H1 (cell line): ENCODE results near the gene ENO3. TPM values are rescaled to one million over a fixed set of nuclear protein-coding genes. Genes with fewer than 3 reads are reported as not detected.
A peak's percentile ranks its signal among the peaks of the same experiment; 100 is the strongest.

Source experiments
- CTCF ChIA-PET: fragments of 300-600 bp; sonication (Branson Sonifier 250); formaldehyde crosslinking; loops from one replicate; lab custom pipeline; 2021; ENCODE audit not compliant: partially characterized antibody; lab: Charles Lee
- POLR2A ChIA-PET: fragments of 300-600 bp; sonication (Branson Sonifier 250); formaldehyde crosslinking; loops from one replicate; lab custom pipeline; 2021; ENCODE audit warnings: inconsistent platforms; ENCODE audit not compliant: partially characterized antibody; lab: Charles Lee
- DNase-seq, 2 experiments: peaks; one replicate each; pipeline versions ENCODE4 v3.0.0 to v3.0.0-alpha.2; 2010 to 2022; ENCODE audit warnings: low spot score in 2 of 2, low read depth in 1 of 2, mixed read lengths in 1 of 2
- FAIRE-seq: peaks from 2 replicates; lab custom pipeline; 2011; peaks lifted over from hg19 to GRCh38; lab: Jason Lieb, UNC
- H2AFZ ChIP-seq: 2 replicates; pipeline ENCODE4 v1.8.1; 2012; ENCODE audit warnings: low read length, inconsistent platforms
- H2AK5ac ChIP-seq: 2 replicates; pipeline ENCODE4 v1.6.1; 2013; ENCODE audit warnings: low read depth, low read length
- H2BK120ac ChIP-seq: replicated peaks from 2 replicates; pipeline ENCODE3; 2013; ENCODE audit warnings: low read depth, low read length, inconsistent platforms
- H2BK12ac ChIP-seq: 2 replicates; pipeline ENCODE4 v1.6.1; 2013; ENCODE audit warnings: low read depth, low read length
- H2BK15ac ChIP-seq: 2 replicates; pipeline ENCODE4 v1.6.1; 2013; ENCODE audit warnings: low read length
- H2BK20ac ChIP-seq: 2 replicates; pipeline ENCODE4 v1.6.1; 2013; ENCODE audit warnings: low read length
- H2BK5ac ChIP-seq: 2 replicates; pipeline ENCODE4 v1.6.1; 2013; ENCODE audit warnings: low read depth, low read length
- H3K14ac ChIP-seq: 2 replicates; pipeline ENCODE4 v1.6.1; 2013; ENCODE audit warnings: inconsistent platforms; ENCODE audit not compliant: insufficient read length
- H3K18ac ChIP-seq: 2 replicates; pipeline ENCODE4 v1.6.1; 2013; ENCODE audit warnings: low read length; ENCODE audit errors: extremely low read depth
- H3K23ac ChIP-seq: 2 replicates; pipeline ENCODE4 v1.6.1; 2013; ENCODE audit warnings: inconsistent platforms; ENCODE audit not compliant: insufficient read length
- H3K23me2 ChIP-seq: 2 replicates; pipeline ENCODE4 v1.6.1; 2013; ENCODE audit warnings: low read depth, low read length
- H3K27ac ChIP-seq: 2 replicates; pipeline ENCODE4 v1.6.1; 2011; ENCODE audit warnings: low read depth, low read length, inconsistent platforms
- H3K27me3 ChIP-seq, 4 experiments: replicated peaks in 1 of 4; 1 replicate in 1 of 4; 2 replicates in 3 of 4; pipeline versions ENCODE4 v1.6.1 to v1.8.1; 2011 to 2013; ENCODE audit warnings: low read length in 3 of 4, mild to moderate bottlenecking in 3 of 4, inconsistent platforms in 2 of 4, mixed read lengths in 2 of 4, moderate library complexity in 1 of 4; ENCODE audit not compliant: control insufficient read depth in 3 of 4, insufficient read depth in 3 of 4; ENCODE audit errors: extremely low read depth in 1 of 4
- H3K36me3 ChIP-seq, 4 experiments: 2 replicates each; pipeline versions ENCODE4 v1.6.1 to v1.8.1; 2011 to 2013; ENCODE audit warnings: mild to moderate bottlenecking in 4 of 4, low read length in 3 of 4, moderate library complexity in 2 of 4, control low read depth in 1 of 4, inconsistent platforms in 1 of 4; ENCODE audit not compliant: insufficient read depth in 4 of 4, control insufficient read depth in 2 of 4
- H3K4ac ChIP-seq: replicated peaks from 2 replicates; pipeline ENCODE3; 2013; ENCODE audit warnings: low read length, low read depth, mixed read lengths, inconsistent platforms; ENCODE audit not compliant: insufficient read length
- H3K4me1 ChIP-seq, 4 experiments: replicated peaks in 1 of 4; 1 replicate in 1 of 4; 2 replicates in 3 of 4; pipeline versions ENCODE4 v1.6.1 to v1.8.1; 2011 to 2013; ENCODE audit warnings: low read length in 3 of 4, inconsistent platforms in 2 of 4, mixed read lengths in 1 of 4; ENCODE audit not compliant: insufficient read depth in 4 of 4, control insufficient read depth in 3 of 4
- H3K4me2 ChIP-seq, 2 experiments: 2 replicates each; pipeline versions ENCODE4 v1.6.1 to v1.8.1; 2011 to 2013; ENCODE audit warnings: low read depth in 2 of 2, low read length in 2 of 2, control low read depth in 1 of 2, inconsistent platforms in 1 of 2, mild to moderate bottlenecking in 1 of 2; ENCODE audit not compliant: insufficient read depth in 1 of 2
- H3K4me3 ChIP-seq, 4 experiments: fragments of 200-600, 300-600 bp in 1 of 4; sonication (generic), shearing (Covaris generic), sonication (Bioruptor Twin) in 1 of 4; 2 replicates each; pipeline versions ENCODE4 v1.5.1 to v1.8.1; 2011 to 2016; ENCODE audit warnings: low read length in 4 of 4, low read depth in 3 of 4, control low read depth in 2 of 4, inconsistent platforms in 2 of 4, mild to moderate bottlenecking in 2 of 4, mixed read lengths in 1 of 4, moderate library complexity in 1 of 4; ENCODE audit not compliant: insufficient read depth in 2 of 4; ENCODE audit errors: extremely low read depth in 1 of 4
- H3K56ac ChIP-seq: replicated peaks from 2 replicates; pipeline ENCODE3; 2013; ENCODE audit warnings: low read depth, mild to moderate bottlenecking, mixed read lengths, low read length, inconsistent platforms; ENCODE audit not compliant: insufficient read length
- H3K79me1 ChIP-seq: 2 replicates; pipeline ENCODE4 v1.6.1; 2013; ENCODE audit warnings: low read depth, low read length, control low read depth
- H3K79me2 ChIP-seq, 2 experiments: 2 replicates each; pipeline versions ENCODE4 v1.6.1 to v1.8.1; 2012 to 2013; ENCODE audit warnings: low read length in 2 of 2, mild to moderate bottlenecking in 2 of 2, inconsistent platforms in 1 of 2; ENCODE audit not compliant: insufficient read depth in 2 of 2, control insufficient read depth in 1 of 2
- H3K9ac ChIP-seq, 4 experiments: replicated peaks in 1 of 4; 1 replicate in 1 of 4; 2 replicates in 3 of 4; pipeline versions ENCODE4 v1.6.1 to v1.8.1; 2011 to 2013; ENCODE audit warnings: low read depth in 3 of 4, low read length in 3 of 4, control low read depth in 2 of 4, mild to moderate bottlenecking in 2 of 4, moderate library complexity in 2 of 4, inconsistent platforms in 1 of 4; ENCODE audit errors: extremely low read depth in 1 of 4
- H3K9me3 ChIP-seq, 2 experiments: 2 replicates each; pipeline versions ENCODE4 v1.6.1 to v1.8.1; 2012 to 2013; ENCODE audit warnings: mild to moderate bottlenecking in 2 of 2, moderate library complexity in 2 of 2, control low read depth in 1 of 2, inconsistent platforms in 1 of 2, low read depth in 1 of 2, low read length in 1 of 2, mixed read lengths in 1 of 2; ENCODE audit not compliant: insufficient read depth in 2 of 2
- H4K20me1 ChIP-seq, 2 experiments: replicated peaks in 1 of 2; 2 replicates each; pipeline versions ENCODE3 to v1.8.1; 2011 to 2013; ENCODE audit warnings: inconsistent platforms in 2 of 2, low read length in 2 of 2, mild to moderate bottlenecking in 1 of 2; ENCODE audit not compliant: insufficient read depth in 2 of 2, control insufficient read depth in 1 of 2
- H4K5ac ChIP-seq: 2 replicates; pipeline ENCODE4 v1.6.1; 2013; ENCODE audit warnings: low read length, low read depth, mixed read lengths, inconsistent platforms; ENCODE audit not compliant: insufficient read length
- H4K8ac ChIP-seq: 2 replicates; pipeline ENCODE4 v1.8.0; 2013; ENCODE audit warnings: mild to moderate bottlenecking, moderate library complexity, low read length, inconsistent platforms; ENCODE audit not compliant: insufficient read depth; ENCODE audit errors: extremely low read depth
- H4K91ac ChIP-seq: replicated peaks from 2 replicates; pipeline ENCODE3; 2013; ENCODE audit warnings: low read length, mixed read lengths, inconsistent platforms; ENCODE audit not compliant: insufficient read length
- CEBPB ChIP-seq: IDR thresholded peaks from 2 replicates; pipeline ENCODE4 v1.6.1; 2012; ENCODE audit warnings: low read depth, low read length
- CTBP2 ChIP-seq: IDR thresholded peaks from 2 replicates; pipeline ENCODE4 v1.7.0; 2011; ENCODE audit warnings: borderline replicate concordance, mild to moderate bottlenecking, moderate library complexity, mixed read lengths, low read length; ENCODE audit not compliant: insufficient read depth, insufficient read length
- HDAC6 ChIP-seq: IDR thresholded peaks from one replicate; pipeline ENCODE4 v1.7.1; 2012; ENCODE audit warnings: low read depth, mild to moderate bottlenecking, inconsistent platforms, low read length, moderate library complexity
- NANOG ChIP-seq: IDR thresholded peaks from 2 replicates; pipeline ENCODE4 v1.6.1; 2011; ENCODE audit warnings: low read length, low read depth, mild to moderate bottlenecking, inconsistent platforms; ENCODE audit not compliant: insufficient read depth, poor library complexity, severe bottlenecking
- RAD21 ChIP-seq, 2 experiments: IDR thresholded peaks in 1 of 2; conservative IDR thresholded peaks in 1 of 2; 2 replicates each; pipeline ENCODE4 v1.6.1; 2011; ENCODE audit warnings: low read depth in 2 of 2, low read length in 2 of 2, improper control_type of control experiment in 1 of 2, inconsistent platforms in 1 of 2, mild to moderate bottlenecking in 1 of 2, moderate library complexity in 1 of 2
- RNF2 ChIP-seq: fragments of 200-900, 300-1000 bp; sonication (generic); IDR thresholded peaks from 2 replicates; pipeline ENCODE4 v1.7.1; 2016; ENCODE audit warnings: borderline replicate concordance, low read depth, mild to moderate bottlenecking, antibody characterized with exemption, low read length; ENCODE audit not compliant: poor library complexity, severe bottlenecking; ENCODE audit errors: missing control alignments
- RXRA ChIP-seq: IDR thresholded peaks from 2 replicates; pipeline ENCODE4 v1.6.1; 2011; ENCODE audit warnings: low read depth, mild to moderate bottlenecking, low read length, moderate library complexity; ENCODE audit not compliant: insufficient read depth
- SIX5 ChIP-seq: IDR thresholded peaks from 2 replicates; pipeline ENCODE4 v1.6.1; 2011; ENCODE audit warnings: mild to moderate bottlenecking, low read depth, low read length
- SP2 ChIP-seq: IDR thresholded peaks from 2 replicates; pipeline ENCODE4 v1.6.1; 2012; ENCODE audit warnings: mild to moderate bottlenecking, low read length, inconsistent platforms
- SUZ12 ChIP-seq: fragments of 200-600 bp; sonication (generic); IDR thresholded peaks from 2 replicates; pipeline ENCODE4 v1.6.1; 2012; ENCODE audit warnings: mild to moderate bottlenecking, inconsistent platforms, low read length, moderate library complexity, mixed read lengths
- TAF1 ChIP-seq: IDR thresholded peaks from 2 replicates; pipeline ENCODE4 v1.6.1; 2011; ENCODE audit warnings: mild to moderate bottlenecking, low read depth, low read length
- TBP ChIP-seq: IDR thresholded peaks from 2 replicates; pipeline ENCODE4 v1.6.1; 2011; ENCODE audit warnings: low read depth, low read length, improper control_type of control experiment
- TEAD4 ChIP-seq: IDR thresholded peaks from 2 replicates; pipeline ENCODE4 v1.6.1; 2012; ENCODE audit warnings: low read depth, low read length, inconsistent platforms, mixed read lengths
- WGBS, 2 experiments: shearing (Covaris generic) in 1 of 2; methylation state at CpG; one replicate each; pipeline versions ENCODE4 v1.1.6 to v1.1.7; 2013 to 2015; ENCODE audit warnings: low lambda C conversion rate in 2 of 2, mixed read lengths in 2 of 2, inconsistent platforms in 1 of 2, low coverage in 1 of 2, missing lambda C conversion rate in 1 of 2; ENCODE audit not compliant: insufficient replicate concordance in 2 of 2, insufficient coverage in 1 of 2, insufficient read length in 1 of 2; ENCODE audit errors: extremely low coverage in 1 of 2, missing lambda C conversion rate in 1 of 2; 5-methylcytosine and 5-hydroxymethylcytosine counted together
- polyA plus RNA-seq, 7 experiments: library from polyadenylated mRNA; depleted of rRNA in 3 of 7; stranded (reverse) in 5 of 7; unstranded in 2 of 7; fragments of >200 nt in 5 of 7; fragments of 200-250 nt in 2 of 7; gene quantifications; 1 replicate in 5 of 7; 2 replicates in 1 of 7; 4 replicates in 1 of 7; pipeline versions ENCODE4 v1.2.1 to v1.2.3, GENCODE V29; 2011 to 2013; ENCODE audit warnings: missing spikeins in 2 of 7, mixed read lengths in 2 of 7
- total RNA-seq: library from RNA; stranded (reverse); fragmentation: NEBNext Ultra II Directional; extraction: Animal tissue kit (Norgen Biotek cat#: 25700); gene quantifications from 2 replicates; pipeline ENCODE4 v1.2.1, GENCODE V29; 2021

Gene ENO3
- total and polyA plus RNA-seq, 2 of the 8 experiments (the other 6 are each of a cell fraction or from before 2014, with no cell fraction given), result 25.0 to 25.7 TPM

- Histone ChIP-seq H2BK12ac (no peak overlapping the region), H4K91ac (no peak overlapping the region), H2AFZ (no peak overlapping the region), H3K79me1 (no peaks in the 10 kb centered on the region), H3K23ac (no peak overlapping the region), H3K27ac (no peak overlapping the region), H3K4me3 (no peak overlapping the region), H2BK15ac (no peak overlapping the region), H3K36me3 (peaks cover 0 to 2% (median 0%) of the 10 kb centered on the region in 4 experiments; a peak in 1 of 8 replicates), H3K27me3 (no peaks in the 10 kb centered on the region), H3K23me2 (no peaks in the 10 kb centered on the region), H3K9me3 (no peaks in the 10 kb centered on the region), H4K5ac (no peak overlapping the region), H3K14ac (no peak overlapping the region), H3K79me2 (no peaks in the 10 kb centered on the region), H4K20me1 (no peaks in the 10 kb centered on the region), H2BK5ac (no peak overlapping the region), H3K4me1 (no peaks in the 10 kb centered on the region; a peak in 1 of 7 replicates), H3K9ac (no peak overlapping the region), H2BK20ac (no peak overlapping the region), H4K8ac (0 out of 2 replicates have a peak overlapping the region, but pooled peaks have one; percentile 25), H3K18ac (no peak overlapping the region), H3K4me2 (no peak overlapping the region), H2BK120ac (no peak overlapping the region), H3K4ac (no peak overlapping the region), H3K56ac (no peak overlapping the region), H2AK5ac (no peak overlapping the region)
- DNase-seq (no peak), FAIRE-seq (no peak)
- ChIA-PET CTCF (interaction anchor here (1.0 to 1.1 kb wide), 3 partner anchors 10 to 28 kb away, joined by 3 to 4 read pairs (median 3); no protein-coding TSS in a partner anchor), POLR2A (interaction anchor here (0.7 to 7.3 kb wide), 7 partner anchors 9 to 20 kb away, joined by 3 to 60 read pairs (median 7); partner anchors contain the start of genes PFN1, RNF167 and SLC25A11)
- 93 to 100% methylated on average over 1 to 17 of the region's 18 CpGs for WGBS, 2 experiments
- no peak for TF ChIP-seq SIX5
- TF ChIP-seq SUZ12, result no peak
- TF ChIP-seq HDAC6, result no peak
- no peak for TF ChIP-seq RNF2
- no peak for TF ChIP-seq TAF1
- TF ChIP-seq CEBPB, result no peak
- no peak for TF ChIP-seq RAD21 (IDR thresholded peaks at IDR 0.05 in 1 of 2, conservative IDR thresholded peaks at IDR 0.05 in 1 of 2; ENCODE audit: low read depth in 2 of 2, low read length in 2 of 2)
- no peak for TF ChIP-seq TBP
- no peak for TF ChIP-seq SP2
- TF ChIP-seq CTBP2, result no peak
- no peak for TF ChIP-seq RXRA
- TF ChIP-seq TEAD4, result no peak
- TF ChIP-seq NANOG, result no peak
These were observed 22.0 kb upstream of the ENO3 start for GRCh38 chr17:4928881-4929280.
